OCI-LY7 (cell line): ENCODE data around the gene ACVR1C. TPM values are rescaled to one million over a fixed set of nuclear protein-coding genes. Genes with fewer than 3 reads are reported as not detected.

Experiments
- BruUV-seq: library from RNA; stranded (reverse); fragments of 400-500 nt; replicated peaks from 2 replicates; lab custom pipeline; 2021; lab: Mats Ljungman, UMichigan
- CTCF ChIA-PET: fragments of 300-600 bp; sonication (Branson Sonifier 250); formaldehyde crosslinking; loops from one replicate; lab custom pipeline; 2022; ENCODE audit warnings: antibody characterized with exemption; ENCODE audit not compliant: unreplicated experiment; lab: Charles Lee
- POLR2A ChIA-PET: fragments of 300-600 bp; sonication (Branson Sonifier 250); formaldehyde crosslinking; loops from one replicate; lab custom pipeline; 2022; ENCODE audit warnings: antibody characterized with exemption; lab: Charles Lee
- DNase-seq: peaks from one replicate; pipeline ENCODE4 v3.0.0-alpha.2; 2015; ENCODE audit warnings: low spot score
- H2AFZ ChIP-seq: fragments of 200-600 bp; sonication (generic), shearing (Covaris generic); 2 replicates; pipeline ENCODE4 v1.6.1; 2014; ENCODE audit warnings: mild to moderate bottlenecking, antibody characterized with exemption, low read length, moderate library complexity
- H3K27ac ChIP-seq: fragments of 200-600 bp; sonication (generic); 2 replicates; pipeline ENCODE4 v1.5.1; 2014; ENCODE audit warnings: mixed run types, low read depth, mild to moderate bottlenecking, moderate library complexity, low read length, inconsistent platforms; ENCODE audit not compliant: poor library complexity, severe bottlenecking
- H3K36me3 ChIP-seq: fragments of 200-600 bp; sonication (generic); 2 replicates; pipeline ENCODE4 v1.6.1; 2014; ENCODE audit warnings: mild to moderate bottlenecking, antibody characterized with exemption, low read length, moderate library complexity, mixed read lengths; ENCODE audit not compliant: insufficient read depth
- H3K4me1 ChIP-seq: fragments of 200-600 bp; sonication (generic); 2 replicates; pipeline ENCODE4 v1.5.1; 2014; ENCODE audit warnings: mild to moderate bottlenecking, low read length; ENCODE audit not compliant: insufficient read depth, poor library complexity, severe bottlenecking
- H3K4me2 ChIP-seq: fragments of 200-600 bp; sonication (generic); 2 replicates; pipeline ENCODE4 v1.6.1; 2014; ENCODE audit warnings: mild to moderate bottlenecking, low read length
- H3K4me3 ChIP-seq: fragments of 200-600 bp; sonication (generic); 2 replicates; pipeline ENCODE4 v1.5.1; 2014; ENCODE audit warnings: mild to moderate bottlenecking, low read depth, low read length; ENCODE audit not compliant: poor library complexity, severe bottlenecking
- H3K79me2 ChIP-seq: fragments of 200-600 bp; sonication (generic); 2 replicates; pipeline ENCODE4 v1.6.1; 2016; ENCODE audit warnings: low read depth, mild to moderate bottlenecking, low read length, moderate library complexity, mixed read lengths; ENCODE audit not compliant: insufficient read depth
- H3K9me2 ChIP-seq: fragments of 200-600 bp; sonication (generic); 2 replicates; pipeline ENCODE4 v1.6.1; 2016; ENCODE audit warnings: mild to moderate bottlenecking, low read length, mixed read lengths; ENCODE audit not compliant: insufficient read depth
- H3K9me3 ChIP-seq: fragments of 200-600 bp; sonication (generic); 2 replicates; pipeline ENCODE4 v1.6.1; 2014; ENCODE audit warnings: mild to moderate bottlenecking, mixed run types, low read length, mixed read lengths
- H4K20me1 ChIP-seq: fragments of 200-600 bp; sonication (generic); 2 replicates; pipeline ENCODE4 v1.6.1; 2014; ENCODE audit warnings: mild to moderate bottlenecking, antibody characterized with exemption, low read length, moderate library complexity, mixed read lengths; ENCODE audit not compliant: insufficient read depth
- CTCF ChIP-seq: fragments of 200-600 bp; sonication (generic); conservative IDR thresholded peaks from 2 replicates; pipeline ENCODE4 v1.5.1; 2014; ENCODE audit warnings: mild to moderate bottlenecking, antibody characterized with exemption, low read length, moderate library complexity, mixed read lengths
- EZH2phosphoT487 ChIP-seq: fragments of 200-600 bp; sonication (generic); IDR thresholded peaks from 2 replicates; pipeline ENCODE4 v1.6.1; 2018; ENCODE audit warnings: low read depth, borderline replicate concordance, mild to moderate bottlenecking, mixed run types, antibody characterized with exemption, low read length, moderate library complexity, mixed read lengths
- intact Hi-C: fragments of 100-400 bp; cut with micrococcal nuclease; formaldehyde crosslinking; loops from one replicate; pipeline ENCODE4 v1.10.0; 2022; ENCODE audit not compliant: unreplicated experiment
- total RNA-seq, 2 experiments: library from RNA; depleted of rRNA in 1 of 2; stranded (reverse); fragments of >200 nt in 1 of 2; shearing (Covaris generic) in 1 of 2; gene quantifications; 2 replicates each; pipeline ENCODE4 v1.2.3, GENCODE V29; 2014 to 2022

The ACVR1C gene
- total RNA-seq, 2 experiments from 2014 or later, result 0.03 TPM; not detected in 1

GRCh38 chr2:157606534-157606933, 22.1 kb downstream of the ACVR1C start:
- Histone ChIP-seq H4K20me1 (no peaks in the 10 kb centered on the region), H3K9me3 (0 out of 2 replicates have a peak, but pooled peaks cover 3% of the 10 kb centered on the region), H3K4me3 (no peak overlapping the region), H3K4me2 (no peak overlapping the region), H2AFZ (no peak overlapping the region), H3K79me2 (no peaks in the 10 kb centered on the region), H3K27ac (no peak overlapping the region), H3K9me2 (no peaks in the 10 kb centered on the region), H3K4me1 (no peaks in the 10 kb centered on the region), H3K36me3 (no peaks in the 10 kb centered on the region)
- ChIA-PET POLR2A (no interaction called here), CTCF (no interaction called here)
- DNase-seq, result no peak
- no peak for TF ChIP-seq EZH2phosphoT487
- TF ChIP-seq CTCF, result no peak
- BruUV-seq, result no TSS peak
- intact Hi-C loops, result no loop called here

GRCh38 chr2:157603198-157603597, 25.5 kb downstream of the ACVR1C start:
- Histone ChIP-seq H3K36me3 (no peaks in the 10 kb centered on the region), H2AFZ (no peak overlapping the region), H3K9me3 (no peaks in the 10 kb centered on the region), H4K20me1 (no peaks in the 10 kb centered on the region), H3K27ac (no peak overlapping the region), H3K9me2 (no peaks in the 10 kb centered on the region), H3K4me2 (no peak overlapping the region), H3K4me3 (no peak overlapping the region), H3K79me2 (no peaks in the 10 kb centered on the region), H3K4me1 (no peaks in the 10 kb centered on the region)
- TF ChIP-seq EZH2phosphoT487 (no peak), CTCF (no peak)
- POLR2A ChIA-PET, result interaction anchor here (0.6 to 1.0 kb wide), 2 partner anchors 15 to 654 kb away, joined by 3 to 4 read pairs; no protein-coding TSS in a partner anchor
- intact Hi-C loops, result no loop called here
- DNase-seq, result no peak
- no TSS peak for BruUV-seq
- CTCF ChIA-PET, result no interaction called here

- no peaks in the 10 kb centered on the region for H3K9me2 ChIP-seq
- no peak overlapping the region for H3K4me2 ChIP-seq
- H3K9me3 ChIP-seq, result no peaks in the 10 kb centered on the region
- no peak overlapping the region for H3K27ac ChIP-seq
- intact Hi-C loops, result no loop called here
- BruUV-seq, result no TSS peak
- no peaks in the 10 kb centered on the region for H3K4me1 ChIP-seq
- ChIA-PET POLR2A (interaction anchor here (0.8 to 1.9 kb wide), 6 partner anchors 9 to 634 kb away, joined by 3 to 6 read pairs (median 3); no protein-coding TSS in a partner anchor), CTCF (no interaction called here)
- H3K36me3 ChIP-seq, result no peaks in the 10 kb centered on the region
- no peak for TF ChIP-seq CTCF
- TF ChIP-seq EZH2phosphoT487, result no peak
- H3K4me3 ChIP-seq, result no peak overlapping the region
- H4K20me1 ChIP-seq, result no peaks in the 10 kb centered on the region
- no peak overlapping the region for H2AFZ ChIP-seq
- H3K79me2 ChIP-seq, result no peaks in the 10 kb centered on the region
- DNase-seq, result no peak
Measured at GRCh38 chr2:157601807-157602206, 26.9 kb downstream of the ACVR1C start.
